T-helper 17 cell (primary cell): Measurements from ENCODE around the gene ZNF526. TPM values are rescaled to one million over a fixed set of nuclear protein-coding genes. Genes with fewer than 3 reads are reported as not detected.

Experiments
- ATAC-seq: fragments of 150-1000 bp; cut with Tn5 transposase; 2 replicates; pipeline ENCODE4 v1.10.0; 2021; ENCODE audit warnings: mild to moderate bottlenecking, moderate library complexity
- DNase-seq, 3 donors: peaks; one replicate each; pipeline versions ENCODE4 v3.0.0 to v3.0.0-alpha.2; 2020 to 2021
- H3K9me3 ChIP-seq: one replicate; pipeline ENCODE4 v1.7.0; 2013; ENCODE audit warnings: low read length, mild to moderate bottlenecking; ENCODE audit not compliant: control insufficient read depth, poor library complexity, severe bottlenecking
- H3K27ac Mint-ChIP-seq: one replicate; pipeline ENCODE4 v1.8.0; 2022; ENCODE audit warnings: mild to moderate bottlenecking, moderate library complexity, mixed read lengths
- H3K27me3 Mint-ChIP-seq: one replicate; pipeline ENCODE4 v1.8.0; 2022; ENCODE audit warnings: mixed read lengths
- H3K36me3 Mint-ChIP-seq: one replicate; pipeline ENCODE4 v1.8.0; 2022; ENCODE audit warnings: low read depth, mixed read lengths
- H3K4me1 Mint-ChIP-seq: one replicate; pipeline ENCODE4 v1.8.0; 2022; ENCODE audit warnings: mild to moderate bottlenecking, mixed read lengths
- H3K4me3 Mint-ChIP-seq: one replicate; pipeline ENCODE4 v1.8.0; 2022; ENCODE audit warnings: mild to moderate bottlenecking, moderate library complexity, mixed read lengths
- total RNA-seq, 4 donors: library from RNA in 2 of 4; stranded (reverse) in 2 of 4; gene quantifications; one replicate each; pipeline ENCODE4 v1.2.3 and lab custom pipeline; 2022 to 2026

The ZNF526 gene
- total RNA-seq, 2 donors from 2014 or later, result 6.7 to 7.5 TPM

DNA sequence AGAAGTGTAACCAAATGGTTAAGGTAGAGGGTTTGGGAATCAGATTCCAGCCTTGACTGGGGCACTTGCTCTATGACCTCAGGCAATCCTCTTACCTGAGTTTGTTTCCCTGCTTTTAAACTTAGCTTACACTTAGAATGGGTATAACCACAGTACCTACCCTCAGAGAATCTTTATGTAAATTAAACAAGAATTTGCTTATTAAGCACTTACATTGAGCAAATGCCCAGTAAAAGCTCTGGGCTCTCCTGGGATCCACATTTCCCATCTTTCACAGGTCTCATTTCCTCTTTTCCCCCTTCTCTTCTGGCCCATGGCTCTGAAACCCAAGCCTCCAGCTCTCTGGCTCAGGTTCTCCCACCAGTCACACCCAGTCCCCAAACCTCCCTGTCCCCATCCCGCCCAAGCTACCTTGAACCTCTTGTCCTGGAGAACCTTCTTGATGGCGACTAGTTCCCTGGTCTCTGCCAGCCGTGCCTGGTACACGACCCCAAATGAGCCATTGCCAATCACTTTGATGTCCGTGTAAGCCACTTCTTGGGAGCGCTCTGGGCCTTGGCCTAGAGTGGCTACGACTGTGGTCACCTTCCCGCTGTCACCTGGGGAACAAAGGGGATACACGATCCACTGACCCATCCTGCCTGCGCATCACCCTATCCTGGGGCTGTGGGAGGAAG is 19.6 kb downstream of the ZNF526 start:
- no peak for ATAC-seq
- peak overlapping the region; percentile 75 for H3K4me3 Mint-ChIP-seq
- peaks cover 35% of the 10 kb centered on the region for H3K4me1 Mint-ChIP-seq
- no peaks in the 10 kb centered on the region for H3K27me3 Mint-ChIP-seq
- H3K27ac Mint-ChIP-seq, result peak overlapping the region; percentile 49
- H3K36me3 Mint-ChIP-seq, result peaks cover 5% of the 10 kb centered on the region
- no peaks in the 10 kb centered on the region for H3K9me3 ChIP-seq
- no peak for DNase-seq

DNA sequence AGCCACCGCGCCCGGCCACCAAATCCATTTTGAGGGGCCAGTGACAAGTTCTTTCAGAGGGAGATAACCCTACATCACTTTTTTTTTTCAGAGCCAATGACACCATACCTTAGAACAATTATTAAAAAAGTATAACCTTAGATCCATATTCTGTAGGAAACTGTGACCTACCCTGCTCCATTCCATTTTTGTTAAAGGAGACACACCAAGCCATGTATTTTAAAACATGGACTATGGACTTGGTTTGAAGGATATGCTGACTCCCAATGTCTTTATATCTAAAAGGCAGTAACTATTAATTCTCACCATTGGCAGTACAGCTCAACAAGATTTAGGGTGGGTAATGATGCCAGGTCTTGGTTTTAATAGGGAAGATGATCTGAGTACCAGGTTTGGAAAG is 21.2 kb downstream of the ZNF526 start:
- DNase-seq (no peak), ATAC-seq (no peak)
- H3K9me3 ChIP-seq, result no peaks in the 10 kb centered on the region
- Mint-ChIP-seq H3K36me3 (peaks cover 5% of the 10 kb centered on the region), H3K27ac (peak overlapping the region; percentile 89), H3K27me3 (no peaks in the 10 kb centered on the region), H3K4me3 (peak overlapping the region; percentile 96), H3K4me1 (peaks cover 45% of the 10 kb centered on the region)

DNA sequence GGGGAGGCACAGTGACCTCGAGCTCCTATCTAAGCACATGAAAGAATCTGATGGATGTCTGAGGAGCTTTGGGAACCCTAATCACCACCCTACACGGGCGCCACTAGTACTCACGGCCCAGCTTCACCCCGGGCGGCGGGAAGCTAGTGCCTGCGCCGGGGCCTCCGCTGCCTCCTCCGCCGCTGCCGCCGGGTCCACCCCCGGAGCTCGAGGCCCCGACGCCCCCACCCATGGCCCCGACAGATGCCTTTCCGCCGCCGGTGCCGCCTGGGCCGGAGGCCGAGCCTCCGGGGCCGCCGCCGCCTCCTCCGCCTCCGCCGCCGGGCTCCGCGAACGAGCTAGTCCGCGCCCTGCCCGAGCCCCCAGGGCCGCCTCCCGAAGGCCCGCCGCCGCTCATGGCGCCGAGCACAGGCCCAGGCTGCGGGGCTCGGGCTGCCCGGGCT is 22.0 kb downstream of the ZNF526 start:
- DNase-seq, result no peak
- ATAC-seq, result no peak
- H3K4me3 Mint-ChIP-seq, result peak overlapping the region; percentile 96
- H3K27me3 Mint-ChIP-seq, result no peaks in the 10 kb centered on the region
- peaks cover 45% of the 10 kb centered on the region for H3K4me1 Mint-ChIP-seq
- H3K9me3 ChIP-seq, result no peaks in the 10 kb centered on the region
- H3K27ac Mint-ChIP-seq, result peak overlapping the region; percentile 89
- H3K36me3 Mint-ChIP-seq, result peaks cover 3% of the 10 kb centered on the region

DNA sequence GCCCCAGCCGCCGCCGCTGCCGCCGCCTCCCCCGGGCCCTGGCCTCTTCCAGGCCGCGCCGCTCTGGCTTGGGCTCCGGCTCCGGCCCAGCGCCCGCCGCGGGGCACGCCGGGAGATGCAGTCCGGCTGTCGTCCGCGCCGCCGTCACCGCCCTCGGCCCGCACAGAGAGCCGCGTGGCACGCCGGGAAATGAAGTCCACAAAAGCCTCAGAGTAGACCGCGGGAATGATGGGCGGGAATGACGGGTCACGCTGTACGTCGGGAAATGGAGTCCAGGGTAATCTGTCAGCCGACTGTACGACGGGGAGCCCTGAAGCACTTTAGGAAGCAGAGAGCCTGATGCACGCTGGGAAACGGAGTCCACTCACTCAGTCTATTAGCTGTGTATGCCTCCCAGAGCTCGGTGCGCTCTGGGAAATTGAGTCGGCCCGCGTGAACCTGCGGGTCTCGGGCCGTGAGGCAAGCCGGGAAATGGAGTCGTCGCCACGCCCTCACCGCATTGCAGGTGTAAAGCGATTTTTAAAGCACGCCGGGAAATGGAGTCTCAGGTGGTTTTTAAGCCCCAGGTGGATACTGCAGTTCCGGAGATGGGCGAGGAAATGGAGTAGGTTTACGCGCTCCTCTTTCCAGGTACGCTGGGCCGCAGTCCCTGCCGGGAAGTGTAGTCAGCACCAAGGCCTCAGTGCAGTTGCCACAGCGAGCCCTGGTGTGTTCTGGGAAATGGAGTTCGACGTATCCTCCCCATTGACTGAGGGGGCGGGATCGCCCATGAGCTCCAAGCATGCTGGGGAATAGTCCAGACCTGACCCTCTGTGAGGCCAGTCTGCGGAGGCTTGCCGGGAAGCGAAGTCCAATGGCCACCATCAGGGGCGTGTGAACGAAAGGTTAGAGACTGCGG is 22.6 kb downstream of the ZNF526 start, which contains the start of gene GSK3A:
Gene GSK3A, minus strand, starts transcription at position 91 of the 898 bp plus-strand sequence. CDS start 137 bp downstream, outside the sequence.
- peak within 1 kb of the TSS; percentile 96 for H3K4me3 Mint-ChIP-seq
- H3K36me3 Mint-ChIP-seq, result peaks cover 3% of the 10 kb centered on the region
- DNase-seq, result peak; percentile 90 to 94 (median 93)
- peak; percentile 80 for ATAC-seq
- no peaks in the 10 kb centered on the region for H3K27me3 Mint-ChIP-seq
- peak within 1 kb of the TSS; percentile 89 for H3K27ac Mint-ChIP-seq
- no peaks in the 10 kb centered on the region for H3K9me3 ChIP-seq
- peaks cover 45% of the 10 kb centered on the region for H3K4me1 Mint-ChIP-seq

DNA sequence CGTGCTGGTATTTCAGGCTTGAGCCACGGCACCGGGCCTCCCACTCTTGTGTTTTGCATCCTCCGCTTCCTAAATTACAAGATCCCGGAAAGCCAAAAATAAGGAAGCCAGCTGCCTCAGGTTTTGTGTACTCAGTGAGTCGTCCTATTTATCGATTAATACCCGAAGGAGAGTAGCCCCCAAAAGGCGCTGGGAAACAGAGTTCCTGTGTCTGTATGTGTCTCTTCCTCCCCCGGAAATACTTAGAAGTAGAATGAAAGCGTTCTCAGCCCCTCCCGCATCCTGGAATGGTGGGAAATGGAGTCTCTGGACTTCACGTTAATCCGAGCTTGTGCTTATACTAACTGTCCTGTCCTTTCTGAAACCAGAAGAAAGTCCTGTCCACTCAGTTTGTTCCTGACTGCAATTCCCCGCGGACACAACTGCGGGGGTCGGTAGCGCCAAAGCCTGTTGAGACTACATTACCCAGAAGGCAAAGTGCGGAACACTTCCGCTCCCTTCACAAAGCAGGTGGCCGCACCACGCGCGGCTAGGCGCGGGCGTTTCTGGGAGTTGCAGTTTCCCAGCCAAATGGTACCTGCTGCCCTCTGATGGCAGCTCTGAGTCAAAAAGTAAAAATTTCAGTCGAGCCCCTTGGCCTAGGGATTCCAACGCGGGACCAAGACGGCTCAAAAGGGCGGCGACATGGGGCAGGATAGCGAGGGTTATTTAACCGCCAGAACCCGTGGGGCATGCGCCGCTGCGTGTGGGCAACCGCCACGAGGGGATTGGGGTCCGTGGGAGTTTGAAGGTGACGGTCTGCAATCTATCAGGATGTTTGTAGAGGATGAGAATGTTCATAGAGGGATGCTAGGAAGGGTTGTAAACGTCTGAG is 24.5 kb downstream of the ZNF526 start:
- Mint-ChIP-seq H3K27me3 (no peaks in the 10 kb centered on the region), H3K4me1 (peaks cover 41% of the 10 kb centered on the region), H3K4me3 (peak overlapping the region; percentile 96), H3K36me3 (no peaks in the 10 kb centered on the region), H3K27ac (peak overlapping the region; percentile 90)
- H3K9me3 ChIP-seq, result no peaks in the 10 kb centered on the region
- ATAC-seq (peak; percentile 44), DNase-seq (peak; percentile 78 to 83 (median 81))

DNA sequence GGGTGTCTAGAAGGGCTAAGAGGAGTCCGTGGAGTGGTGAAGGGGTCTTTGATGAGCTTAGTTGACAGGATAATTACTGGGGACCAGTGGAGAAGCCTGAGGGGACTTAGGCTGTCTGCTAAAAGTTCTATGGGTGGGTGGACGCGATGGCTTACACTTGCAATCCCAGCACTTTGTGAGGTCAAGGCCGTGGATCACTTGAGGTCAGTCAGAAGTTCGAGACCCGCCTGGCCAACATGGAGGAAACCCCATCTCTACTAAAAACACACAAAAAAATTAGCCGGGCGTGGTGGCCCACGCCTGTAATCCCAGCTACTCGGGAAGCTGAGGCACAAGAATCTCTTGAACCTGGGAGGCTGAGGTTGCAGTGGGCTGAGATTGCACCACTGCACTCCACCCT is 25.1 kb downstream of the ZNF526 start:
- Mint-ChIP-seq H3K4me3 (peak overlapping the region; percentile 96), H3K27ac (peak overlapping the region; percentile 90), H3K4me1 (peaks cover 35% of the 10 kb centered on the region), H3K27me3 (no peaks in the 10 kb centered on the region), H3K36me3 (no peaks in the 10 kb centered on the region)
- no peak for ATAC-seq
- no peak for DNase-seq
- H3K9me3 ChIP-seq, result no peaks in the 10 kb centered on the region

DNA sequence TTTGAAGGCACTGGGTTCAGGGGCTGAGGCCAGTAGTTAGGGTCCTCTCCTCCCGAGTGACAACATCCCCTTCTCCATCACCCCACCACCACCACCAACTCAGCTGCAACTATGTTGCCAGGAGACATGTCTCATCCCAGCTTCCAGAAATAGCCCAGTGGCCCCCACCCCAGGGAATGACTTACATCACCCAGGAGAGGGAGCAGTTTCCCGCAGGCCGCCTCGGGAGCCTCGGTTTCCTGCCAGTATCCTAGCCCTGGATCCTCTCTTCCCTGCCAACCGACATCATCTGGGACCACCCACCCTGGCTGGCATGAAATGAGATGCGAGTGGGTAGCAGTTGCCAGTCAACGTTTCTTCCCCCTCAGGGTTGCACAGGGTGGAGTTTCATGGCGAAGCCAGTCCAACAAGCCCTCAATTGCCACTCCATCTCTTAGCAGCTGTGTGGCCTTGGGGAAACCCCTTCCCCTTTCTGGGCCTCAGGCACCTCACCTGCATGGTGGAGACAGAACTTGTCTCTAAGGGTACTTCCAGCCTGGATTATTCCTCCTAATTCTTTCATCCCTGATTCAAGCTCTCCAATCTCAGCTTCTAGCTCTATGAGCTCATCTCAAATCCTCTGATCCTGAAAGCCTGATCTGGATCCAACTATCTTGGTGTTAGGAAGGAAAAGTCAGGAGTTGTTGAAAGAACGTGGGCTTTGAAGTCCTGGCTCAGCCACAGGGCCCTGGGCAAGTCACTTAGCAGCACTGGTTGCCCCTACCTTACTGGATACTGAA is 26.2 kb downstream of the ZNF526 start:
- Mint-ChIP-seq H3K27ac (peak overlapping the region; percentile 90), H3K4me1 (peaks cover 31% of the 10 kb centered on the region), H3K27me3 (no peaks in the 10 kb centered on the region), H3K4me3 (no peak overlapping the region), H3K36me3 (no peaks in the 10 kb centered on the region)
- no peaks in the 10 kb centered on the region for H3K9me3 ChIP-seq
- no peak for ATAC-seq
- DNase-seq, result no peak

DNA sequence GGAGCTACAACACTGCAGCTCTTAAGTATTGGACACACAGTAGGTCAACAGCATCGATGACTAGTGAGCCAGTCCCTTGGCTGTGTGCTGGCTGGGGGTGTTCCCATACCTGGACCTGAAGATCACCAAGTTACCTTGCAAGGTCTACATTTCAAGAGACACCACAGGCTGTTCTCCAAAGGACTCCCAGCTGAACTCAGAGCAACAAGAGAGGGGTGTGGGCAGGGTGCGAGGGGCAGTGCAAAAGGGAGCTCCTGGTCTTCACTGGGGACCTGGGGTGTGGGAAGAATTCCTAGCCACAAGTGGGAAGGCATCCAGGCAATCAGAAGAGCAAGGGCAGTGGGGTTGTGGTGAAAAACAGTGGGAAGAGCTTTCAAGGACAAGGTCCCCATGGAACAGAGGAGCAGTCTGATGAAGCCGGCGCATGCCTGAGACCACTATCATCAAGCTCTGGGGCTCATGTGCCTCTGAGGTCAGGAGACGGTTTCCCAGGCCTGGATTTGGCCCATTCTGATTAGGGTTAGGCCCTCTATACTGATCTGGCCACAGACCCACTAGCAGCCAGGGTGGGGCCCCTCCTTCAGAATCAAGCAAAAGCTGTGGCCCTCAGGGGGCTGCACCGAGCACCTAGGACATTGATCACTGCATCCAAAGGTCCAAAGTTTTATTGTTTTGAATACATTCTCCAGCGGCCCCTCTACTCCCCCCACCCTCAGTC is 27.0 kb downstream of the ZNF526 start:
- Mint-ChIP-seq H3K4me3 (no peak overlapping the region), H3K36me3 (no peaks in the 10 kb centered on the region)
- DNase-seq, result no peak

DNA sequence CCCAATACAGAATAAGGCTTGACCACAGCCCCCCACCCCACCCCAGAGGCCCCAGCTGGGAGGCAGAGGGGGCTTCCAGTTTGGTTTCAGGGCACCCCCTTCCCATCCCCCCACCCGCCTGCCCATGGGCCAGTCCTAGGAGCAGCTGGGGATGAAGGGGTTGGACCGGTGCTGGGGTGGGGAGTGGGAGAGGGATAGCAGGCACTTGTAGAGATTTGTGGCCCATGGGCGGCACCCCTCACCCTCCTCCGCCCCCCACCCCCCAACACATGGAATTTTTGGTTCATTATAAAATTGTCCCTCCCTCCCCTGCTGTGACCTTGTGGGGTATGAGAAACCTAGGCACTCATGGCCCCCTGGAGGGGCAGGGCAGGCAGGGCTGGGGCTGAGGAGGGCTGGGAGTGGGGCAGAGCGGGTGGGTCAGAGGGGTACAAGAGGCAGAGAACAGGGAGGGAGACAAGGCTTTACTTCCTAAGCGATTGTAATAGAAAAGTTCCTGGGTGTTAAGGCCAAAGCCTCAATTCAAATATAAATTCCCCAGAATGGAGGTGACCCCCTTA is 27.6 kb downstream of the ZNF526 start:
- Mint-ChIP-seq H3K36me3 (no peaks in the 10 kb centered on the region), H3K27me3 (no peaks in the 10 kb centered on the region), H3K27ac (no peak overlapping the region), H3K4me1 (peaks cover 31% of the 10 kb centered on the region), H3K4me3 (no peak overlapping the region)
- no peak for ATAC-seq
- no peak for DNase-seq
- H3K9me3 ChIP-seq, result no peaks in the 10 kb centered on the region

More for the DNA sequence above, 27.0 kb downstream of the ZNF526 start:
- Mint-ChIP-seq H3K27me3 (no peaks in the 10 kb centered on the region), H3K27ac (peak overlapping the region; percentile 90), H3K4me1 (peaks cover 31% of the 10 kb centered on the region)
- H3K9me3 ChIP-seq, result no peaks in the 10 kb centered on the region
- no peak for ATAC-seq

DNA sequence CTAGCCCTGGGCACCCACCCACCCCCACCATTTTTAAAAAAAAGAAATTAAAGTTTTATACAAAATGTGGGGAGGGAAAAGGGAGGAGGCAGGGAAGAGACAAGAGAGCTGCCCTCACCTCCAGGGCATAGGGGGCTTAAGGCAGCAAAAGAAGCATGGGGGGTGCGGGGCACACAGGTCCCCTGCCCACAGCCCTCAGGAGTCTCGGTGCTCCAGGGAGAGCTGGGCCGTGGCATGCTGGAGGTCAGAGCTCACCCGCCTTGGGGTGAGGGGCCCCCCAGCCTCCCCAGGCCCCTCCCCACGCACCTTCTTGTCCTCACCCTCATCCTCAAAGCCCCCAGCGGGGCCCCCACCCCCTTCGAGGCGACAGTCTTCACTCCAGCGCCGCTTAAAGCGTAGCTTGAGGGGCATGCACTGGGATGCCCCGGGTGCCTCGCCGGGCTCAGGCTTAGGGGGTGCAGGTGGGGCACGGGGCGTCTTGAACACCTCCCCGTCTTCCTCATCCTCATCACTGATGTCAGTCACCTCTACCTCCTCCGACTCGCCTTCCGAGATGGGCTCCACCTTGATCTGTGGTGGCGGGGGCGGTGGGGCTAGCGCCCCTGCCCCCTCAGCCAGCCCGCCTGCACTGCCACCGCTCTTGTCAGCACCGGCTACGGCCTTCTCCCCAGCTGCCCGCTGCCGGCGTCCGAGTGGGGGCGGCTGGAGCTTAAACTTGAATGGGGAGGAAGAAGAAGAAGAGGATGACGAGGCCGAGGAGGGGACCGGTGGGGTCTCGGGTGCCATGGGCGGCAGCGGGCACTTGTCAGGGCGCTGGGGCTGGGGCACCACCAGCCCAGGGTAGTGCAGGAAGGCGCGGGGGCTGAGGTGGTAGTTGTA is 28.4 kb downstream of the ZNF526 start:
- ATAC-seq, result no peak
- H3K4me1 Mint-ChIP-seq, result peaks cover 30% of the 10 kb centered on the region
- no peak overlapping the region for H3K4me3 Mint-ChIP-seq
- DNase-seq, result no peak
- H3K36me3 Mint-ChIP-seq, result no peaks in the 10 kb centered on the region
- no peaks in the 10 kb centered on the region for H3K9me3 ChIP-seq
- no peak overlapping the region for H3K27ac Mint-ChIP-seq
- no peaks in the 10 kb centered on the region for H3K27me3 Mint-ChIP-seq
